ENCODE data around the gene IL10RB. TPM values are rescaled to one million over a fixed set of nuclear protein-coding genes. Genes with fewer than 3 reads are reported as not detected.

The IL10RB gene
- polyA plus RNA-seq, 2 of the 4 experiments (the other 2 are of a cell fraction): 17.0 to 31.9 TPM

DNA sequence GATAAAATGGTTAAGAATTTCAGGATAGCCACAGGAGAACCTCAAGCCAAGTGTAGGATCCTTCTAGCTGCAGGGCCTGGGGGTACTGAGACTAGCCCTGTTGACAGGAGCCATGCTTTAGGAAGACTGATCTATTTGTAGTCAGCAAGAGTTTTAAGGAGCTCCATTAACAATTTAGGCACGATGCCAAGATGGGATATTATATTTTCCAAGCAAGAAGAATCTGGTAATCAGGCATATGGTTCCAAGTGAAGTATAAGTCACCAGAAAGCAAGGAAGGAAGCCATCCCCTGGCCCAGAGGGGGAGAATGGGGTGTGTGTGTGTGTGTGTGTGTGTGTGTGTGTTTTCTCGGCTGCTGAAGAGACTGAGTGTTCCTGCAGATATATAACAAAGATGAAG lies 29.4 kb upstream of the IL10RB start:
- H3K9me3 ChIP-seq: no peaks in the 10 kb centered on the region
- POLR2A ChIA-PET: no interaction called here
- CTCF ChIA-PET: no interaction called here
- FAIRE-seq: no peak
- H3K4me1 ChIP-seq: peaks cover 13% of the 10 kb centered on the region
- no peak for TF ChIP-seq RARB (CRISPR knock-in tag; IDR thresholded peaks at IDR 0.05)
- no peak for TF ChIP-seq FOSB (CRISPR knock-in tag; IDR thresholded peaks at IDR 0.05)
- TF ChIP-seq PHF8 (IDR thresholded peaks at IDR 0.05; ENCODE audit: borderline replicate concordance, low read depth): no peak
- TF ChIP-seq RFX5 (IDR thresholded peaks at IDR 0.05): no peak
- TF ChIP-seq ATOH8 (CRISPR knock-in tag; IDR thresholded peaks at IDR 0.05; ENCODE audit: low read depth): no peak
- no peak for TF ChIP-seq ZC3H11A (IDR thresholded peaks at IDR 0.05)
- TF ChIP-seq NPAS2 (CRISPR knock-in tag; IDR thresholded peaks at IDR 0.05; ENCODE audit: borderline replicate concordance): no peak
- no peak for TF ChIP-seq POLR2A (IDR thresholded peaks at IDR 0.05; ENCODE audit: low read length)
- no peak for TF ChIP-seq MYC (IDR thresholded peaks at IDR 0.05; ENCODE audit: borderline replicate concordance, low read length)
- no peak for TF ChIP-seq FOXS1 (CRISPR knock-in tag; IDR thresholded peaks at IDR 0.05)
- TF ChIP-seq ZNF302 (CRISPR knock-in tag; IDR thresholded peaks at IDR 0.05): no peak
- no peak for TF ChIP-seq RAD21 (conservative IDR thresholded peaks at IDR 0.05 in 1 of 2, IDR thresholded peaks at IDR 0.05 in 1 of 2)
- no peak for TF ChIP-seq ZSCAN20 (CRISPR knock-in tag; IDR thresholded peaks at IDR 0.05)
- TF ChIP-seq, protein P1, sequence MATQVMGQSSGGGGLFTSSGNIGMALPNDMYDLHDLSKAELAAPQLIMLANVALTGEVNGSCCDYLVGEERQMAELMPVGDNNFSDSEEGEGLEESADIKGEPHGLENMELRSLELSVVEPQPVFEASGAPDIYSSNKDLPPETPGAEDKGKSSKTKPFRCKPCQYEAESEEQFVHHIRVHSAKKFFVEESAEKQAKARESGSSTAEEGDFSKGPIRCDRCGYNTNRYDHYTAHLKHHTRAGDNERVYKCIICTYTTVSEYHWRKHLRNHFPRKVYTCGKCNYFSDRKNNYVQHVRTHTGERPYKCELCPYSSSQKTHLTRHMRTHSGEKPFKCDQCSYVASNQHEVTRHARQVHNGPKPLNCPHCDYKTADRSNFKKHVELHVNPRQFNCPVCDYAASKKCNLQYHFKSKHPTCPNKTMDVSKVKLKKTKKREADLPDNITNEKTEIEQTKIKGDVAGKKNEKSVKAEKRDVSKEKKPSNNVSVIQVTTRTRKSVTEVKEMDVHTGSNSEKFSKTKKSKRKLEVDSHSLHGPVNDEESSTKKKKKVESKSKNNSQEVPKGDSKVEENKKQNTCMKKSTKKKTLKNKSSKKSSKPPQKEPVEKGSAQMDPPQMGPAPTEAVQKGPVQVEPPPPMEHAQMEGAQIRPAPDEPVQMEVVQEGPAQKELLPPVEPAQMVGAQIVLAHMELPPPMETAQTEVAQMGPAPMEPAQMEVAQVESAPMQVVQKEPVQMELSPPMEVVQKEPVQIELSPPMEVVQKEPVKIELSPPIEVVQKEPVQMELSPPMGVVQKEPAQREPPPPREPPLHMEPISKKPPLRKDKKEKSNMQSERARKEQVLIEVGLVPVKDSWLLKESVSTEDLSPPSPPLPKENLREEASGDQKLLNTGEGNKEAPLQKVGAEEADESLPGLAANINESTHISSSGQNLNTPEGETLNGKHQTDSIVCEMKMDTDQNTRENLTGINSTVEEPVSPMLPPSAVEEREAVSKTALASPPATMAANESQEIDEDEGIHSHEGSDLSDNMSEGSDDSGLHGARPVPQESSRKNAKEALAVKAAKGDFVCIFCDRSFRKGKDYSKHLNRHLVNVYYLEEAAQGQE (IDR thresholded peaks at IDR 0.05): no peak
- TF ChIP-seq FOSL2 (IDR thresholded peaks at IDR 0.05): no peak
- no peak for TF ChIP-seq FOSL2 (CRISPR knock-in tag; IDR thresholded peaks at IDR 0.05)
- no peak for TF ChIP-seq TP53 (CRISPR knock-in tag; IDR thresholded peaks at IDR 0.05)
- TF ChIP-seq CBX8 (IDR thresholded peaks at IDR 0.05): no peak
- no peak overlapping the region for H3K27ac ChIP-seq
- 92% methylated on average over 2 of the region's 2 CpGs for WGBS (ENCODE audit: missing lambda C conversion rate)
- H3K4me2 ChIP-seq: no peak overlapping the region
- no peak for DNase-seq (ENCODE audit: low read depth in 1 of 2, low spot score in 1 of 2)
- no peak overlapping the region for H3K4me3 ChIP-seq
- no peak for ATAC-seq

DNA sequence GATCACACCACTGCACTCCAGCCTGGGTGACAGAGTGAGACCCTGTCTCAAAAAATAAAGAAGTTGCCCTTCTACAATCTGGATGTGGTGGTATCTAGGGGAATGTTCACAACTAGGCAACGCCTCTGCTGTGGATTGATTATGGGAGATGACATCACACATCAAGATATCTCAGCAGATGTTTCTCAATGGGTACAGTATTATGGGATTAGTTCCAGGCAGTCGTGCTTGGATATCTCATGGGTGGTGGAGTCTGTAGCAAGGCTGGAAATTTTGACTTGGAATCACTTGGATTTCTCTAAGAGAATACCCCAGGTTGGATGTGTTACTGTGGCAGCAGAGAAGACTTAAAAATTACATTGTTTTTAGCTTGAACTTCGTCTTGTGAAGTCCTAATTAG lies 28.7 kb upstream of the IL10RB start:
- FAIRE-seq: no peak
- DNase-seq (ENCODE audit: low read depth in 1 of 2, low spot score in 1 of 2): no peak
- POLR2A ChIA-PET: no interaction called here
- 89% methylated on average over 3 of the region's 3 CpGs for WGBS (ENCODE audit: missing lambda C conversion rate)
- no peak for ATAC-seq
- Histone ChIP-seq H3K9me3 (no peaks in the 10 kb centered on the region), H3K4me3 (no peak overlapping the region), H3K4me2 (no peak overlapping the region), H3K4me1 (peaks cover 8% of the 10 kb centered on the region; the same call in 1 of the 3 replicates), H3K27ac (no peak overlapping the region)
- CTCF ChIA-PET: no interaction called here
- TF ChIP-seq, protein P2, sequence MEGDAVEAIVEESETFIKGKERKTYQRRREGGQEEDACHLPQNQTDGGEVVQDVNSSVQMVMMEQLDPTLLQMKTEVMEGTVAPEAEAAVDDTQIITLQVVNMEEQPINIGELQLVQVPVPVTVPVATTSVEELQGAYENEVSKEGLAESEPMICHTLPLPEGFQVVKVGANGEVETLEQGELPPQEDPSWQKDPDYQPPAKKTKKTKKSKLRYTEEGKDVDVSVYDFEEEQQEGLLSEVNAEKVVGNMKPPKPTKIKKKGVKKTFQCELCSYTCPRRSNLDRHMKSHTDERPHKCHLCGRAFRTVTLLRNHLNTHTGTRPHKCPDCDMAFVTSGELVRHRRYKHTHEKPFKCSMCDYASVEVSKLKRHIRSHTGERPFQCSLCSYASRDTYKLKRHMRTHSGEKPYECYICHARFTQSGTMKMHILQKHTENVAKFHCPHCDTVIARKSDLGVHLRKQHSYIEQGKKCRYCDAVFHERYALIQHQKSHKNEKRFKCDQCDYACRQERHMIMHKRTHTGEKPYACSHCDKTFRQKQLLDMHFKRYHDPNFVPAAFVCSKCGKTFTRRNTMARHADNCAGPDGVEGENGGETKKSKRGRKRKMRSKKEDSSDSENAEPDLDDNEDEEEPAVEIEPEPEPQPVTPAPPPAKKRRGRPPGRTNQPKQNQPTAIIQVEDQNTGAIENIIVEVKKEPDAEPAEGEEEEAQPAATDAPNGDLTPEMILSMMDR (IDR thresholded peaks at IDR 0.05): no peak
- no peak for TF ChIP-seq PHF8 (IDR thresholded peaks at IDR 0.05; ENCODE audit: borderline replicate concordance, low read depth)
- TF ChIP-seq, protein P3, sequence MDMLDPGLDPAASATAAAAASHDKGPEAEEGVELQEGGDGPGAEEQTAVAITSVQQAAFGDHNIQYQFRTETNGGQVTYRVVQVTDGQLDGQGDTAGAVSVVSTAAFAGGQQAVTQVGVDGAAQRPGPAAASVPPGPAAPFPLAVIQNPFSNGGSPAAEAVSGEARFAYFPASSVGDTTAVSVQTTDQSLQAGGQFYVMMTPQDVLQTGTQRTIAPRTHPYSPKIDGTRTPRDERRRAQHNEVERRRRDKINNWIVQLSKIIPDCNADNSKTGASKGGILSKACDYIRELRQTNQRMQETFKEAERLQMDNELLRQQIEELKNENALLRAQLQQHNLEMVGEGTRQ (IDR thresholded peaks at IDR 0.05): no peak
- no peak for TF ChIP-seq RFX5 (IDR thresholded peaks at IDR 0.05)
- no peak for TF ChIP-seq TFCP2L1 (CRISPR knock-in tag; IDR thresholded peaks at IDR 0.05)
- TF ChIP-seq POLR2AphosphoS2 (conservative IDR thresholded peaks at IDR 0.05; ENCODE audit: low read length): no peak
- TF ChIP-seq MYC (IDR thresholded peaks at IDR 0.05; ENCODE audit: borderline replicate concordance, low read length): no peak
- no peak for TF ChIP-seq KDM5A (IDR thresholded peaks at IDR 0.05)
- TF ChIP-seq NPAS2 (CRISPR knock-in tag; IDR thresholded peaks at IDR 0.05; ENCODE audit: borderline replicate concordance): no peak
- no peak for TF ChIP-seq CHD4 (IDR thresholded peaks at IDR 0.05; ENCODE audit: borderline replicate concordance)
- no peak for TF ChIP-seq GATA3 (IDR thresholded peaks at IDR 0.05; ENCODE audit: borderline replicate concordance)
- no peak for TF ChIP-seq ELK1 (IDR thresholded peaks at IDR 0.05; ENCODE audit: low read depth, low read length)
- no peak for TF ChIP-seq HEYL (CRISPR knock-in tag; IDR thresholded peaks at IDR 0.05)
- no peak for TF ChIP-seq JUN (IDR thresholded peaks at IDR 0.05)
- TF ChIP-seq EP300 (IDR thresholded peaks at IDR 0.05): no peak
- TF ChIP-seq SMC3 (IDR thresholded peaks at IDR 0.05): no peak
- TF ChIP-seq CBX8 (IDR thresholded peaks at IDR 0.05): no peak
- TF ChIP-seq EHF (CRISPR knock-in tag; IDR thresholded peaks at IDR 0.05): no peak
- no peak for TF ChIP-seq FOSL2 (IDR thresholded peaks at IDR 0.05)
- TF ChIP-seq FOSL2 (CRISPR knock-in tag; IDR thresholded peaks at IDR 0.05): no peak

Measured in A549 (cell line).